ENCODE results near the gene NDUFC1. TPM values are rescaled to one million over a fixed set of nuclear protein-coding genes. Genes with fewer than 3 reads are reported as not detected.
A peak's percentile ranks its signal among the peaks of the same experiment; 100 is the strongest.
"Not testable (repeated sequence)": the region's sequence is repeated elsewhere in the genome, so short reads cannot be mapped to it uniquely, and the experiment has no call there.

NDUFC1 gene
- total RNA-seq, 1 experiment from 2014 or later = 68.5 TPM

GRCh38 chr4:139313414-139313813 is 11.1 kb upstream of the NDUFC1 start:
- not testable (repeated sequence) for H3K4me3 ChIP-seq; H3K9me3 ChIP-seq (replicated peaks); H3K27ac ChIP-seq; DNase-seq (ENCODE audit: low read depth in 1 of 2, low spot score in 2 of 2); H3K4me1 ChIP-seq (replicated peaks); H3K27me3 ChIP-seq (replicated peaks)
- H3K36me3 ChIP-seq = peaks cover 18% of the 10 kb centered on the region

GRCh38 chr4:139312552-139313332 is 10.5 kb upstream of the NDUFC1 start:
- peaks cover 23% of the 10 kb centered on the region for H3K36me3 ChIP-seq
- H3K4me3 ChIP-seq = no peak overlapping the region
- H3K27me3 ChIP-seq (replicated peaks) = no peaks in the 10 kb centered on the region
- no peak for DNase-seq (ENCODE audit: low read depth in 1 of 2, low spot score in 2 of 2)
- no peaks in the 10 kb centered on the region; the same call in 1 of the 2 replicates for H3K9me3 ChIP-seq (replicated peaks)
- no peaks in the 10 kb centered on the region for H3K4me1 ChIP-seq (replicated peaks)
- H3K27ac ChIP-seq = no peak overlapping the region

DNA sequence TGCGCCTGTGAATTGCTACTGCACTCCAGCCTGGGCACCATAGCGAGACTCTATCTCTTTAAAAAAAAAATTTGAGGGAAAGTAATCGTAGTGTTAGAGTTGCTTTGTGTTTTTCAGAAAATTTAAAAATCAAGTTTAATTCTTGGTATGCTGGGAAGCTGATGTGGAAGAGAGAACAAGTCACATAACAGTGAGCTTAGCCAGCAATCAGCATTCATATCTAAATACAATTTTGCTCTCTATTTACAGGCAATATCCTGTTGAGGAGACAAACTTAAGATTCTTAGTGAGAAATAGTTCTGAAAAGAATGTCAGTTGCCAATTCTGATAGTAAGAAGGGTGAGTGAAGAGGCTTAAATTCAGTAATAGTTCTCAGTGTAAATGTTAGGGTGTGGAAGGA is 9.6 kb upstream of the NDUFC1 start:
- no peaks in the 10 kb centered on the region; the same call in 1 of the 2 replicates for H3K9me3 ChIP-seq (replicated peaks)
- H3K27ac ChIP-seq = no peak overlapping the region
- no peak for DNase-seq (ENCODE audit: low read depth in 1 of 2, low spot score in 2 of 2)

DNA sequence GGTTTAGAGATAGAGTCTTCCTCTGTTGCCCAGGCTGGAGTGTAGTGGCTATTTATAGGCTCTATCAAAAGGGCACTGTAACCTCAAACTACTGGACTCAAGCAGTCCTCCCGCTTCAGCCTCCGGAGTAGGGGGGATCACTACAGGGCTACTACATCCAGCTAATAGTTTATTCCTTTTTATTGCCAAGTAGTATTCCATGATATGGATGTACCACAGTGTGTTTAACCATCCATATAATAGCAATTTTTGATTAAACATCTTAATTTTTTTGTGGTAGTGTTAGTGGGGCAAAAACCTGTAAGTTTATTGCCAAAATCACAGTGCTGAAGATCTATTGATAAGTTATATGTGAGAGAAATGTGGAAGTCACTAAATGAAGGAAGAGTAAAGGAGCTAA is 2.6 kb upstream of the NDUFC1 start:
- H3K9me3 ChIP-seq (replicated peaks) = no peaks in the 10 kb centered on the region
- H3K27ac ChIP-seq = no peak overlapping the region
- no peak for DNase-seq (ENCODE audit: low read depth in 1 of 2, low spot score in 2 of 2)
- H3K4me1 ChIP-seq (replicated peaks) = peaks cover 5% of the 10 kb centered on the region
- peaks cover 43% of the 10 kb centered on the region for H3K36me3 ChIP-seq
- no peak overlapping the region for H3K4me3 ChIP-seq
- no peaks in the 10 kb centered on the region for H3K27me3 ChIP-seq (replicated peaks)

More for the DNA sequence above, 9.6 kb upstream of the NDUFC1 start:
- H3K4me3 ChIP-seq = no peak overlapping the region
- H3K4me1 ChIP-seq (replicated peaks) = no peaks in the 10 kb centered on the region
- H3K36me3 ChIP-seq = peaks cover 28% of the 10 kb centered on the region
- no peaks in the 10 kb centered on the region for H3K27me3 ChIP-seq (replicated peaks)

GRCh38 chr4:139301113-139301820 is 1.0 kb downstream of the NDUFC1 start, which contains the start of gene NAA15:
Gene NAA15 (plus strand): TSS chr4:139301505. CDS start chr4:139301778, 273 bp downstream.
- peak within 1 kb of the TSS; percentile 69 for H3K27ac ChIP-seq
- no peaks in the 10 kb centered on the region for H3K27me3 ChIP-seq (replicated peaks)
- peak; percentile 97 to 98 for DNase-seq (ENCODE audit: low read depth in 1 of 2, low spot score in 2 of 2)
- H3K9me3 ChIP-seq (replicated peaks) = no peaks in the 10 kb centered on the region
- H3K4me1 ChIP-seq (replicated peaks) = peaks cover 16% of the 10 kb centered on the region
- peak within 1 kb of the TSS; percentile 69 for H3K4me3 ChIP-seq
- H3K36me3 ChIP-seq = peaks cover 25% of the 10 kb centered on the region

DNA sequence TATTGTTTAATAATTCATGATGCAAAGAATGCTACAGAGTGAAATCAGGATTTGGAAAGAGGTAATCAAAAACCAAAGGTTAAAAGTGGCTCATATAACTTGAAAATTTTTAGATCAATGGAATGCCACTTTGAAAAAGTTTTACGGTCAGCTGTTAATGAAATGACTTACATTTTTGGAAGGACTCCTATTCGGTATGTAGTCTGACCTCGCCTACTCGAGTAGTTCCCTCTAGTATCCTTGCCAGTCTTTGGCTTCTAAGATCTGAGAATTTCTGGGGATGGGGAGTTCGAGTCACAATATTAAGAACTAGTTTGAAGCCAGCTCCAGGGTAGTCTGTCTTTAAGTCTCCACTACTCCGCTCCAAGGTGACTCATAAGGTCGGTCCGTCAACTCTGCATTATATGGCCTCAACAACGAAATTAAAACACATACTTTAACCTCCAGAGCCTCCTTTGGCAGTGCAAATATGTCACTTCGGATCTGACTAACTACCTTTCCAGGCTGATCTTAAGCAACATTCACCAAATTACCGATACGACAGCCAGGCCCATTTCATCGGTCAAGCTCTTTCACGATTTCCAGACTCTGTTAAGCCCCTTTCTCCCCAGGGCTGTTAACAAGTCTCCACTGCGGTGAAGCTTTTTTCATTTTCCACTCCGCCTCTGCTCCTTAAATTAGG is 1.7 kb downstream of the NDUFC1 start:
- no peaks in the 10 kb centered on the region for H3K27me3 ChIP-seq (replicated peaks)
- peaks cover 20% of the 10 kb centered on the region for H3K4me1 ChIP-seq (replicated peaks)
- H3K27ac ChIP-seq = peak overlapping the region; percentile 69
- no peaks in the 10 kb centered on the region for H3K9me3 ChIP-seq (replicated peaks)
- peak overlapping the region; percentile 69 for H3K4me3 ChIP-seq
- peaks cover 21% of the 10 kb centered on the region for H3K36me3 ChIP-seq
- DNase-seq (ENCODE audit: low read depth in 1 of 2, low spot score in 2 of 2) = no peak

DNA sequence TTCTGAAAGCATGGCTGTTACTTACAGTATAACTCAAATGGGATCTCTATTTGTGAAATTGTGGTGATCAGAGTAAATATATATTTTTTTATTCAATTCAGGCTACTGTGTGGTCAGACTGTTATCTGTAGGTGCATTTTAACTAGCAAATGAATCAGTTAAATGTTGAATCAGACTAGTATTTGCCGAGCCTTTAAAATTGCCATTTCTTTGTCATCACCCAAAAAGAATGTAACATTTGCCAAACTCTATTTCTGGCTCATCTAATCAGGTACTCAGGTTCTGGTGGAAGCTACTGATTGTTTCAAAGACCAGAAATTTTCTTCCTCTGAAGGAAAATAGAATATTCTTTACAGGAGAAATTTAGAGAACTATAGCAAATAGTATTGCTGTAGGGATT is 2.7 kb downstream of the NDUFC1 start:
- DNase-seq (ENCODE audit: low read depth in 1 of 2, low spot score in 2 of 2) = no peak
- H3K4me3 ChIP-seq = no peak overlapping the region
- H3K27ac ChIP-seq = peak overlapping the region; percentile 69; the same call in 1 of the 2 replicates

GRCh38 chr4:139297001-139297410 is 5.3 kb downstream of the NDUFC1 start:
- DNase-seq (ENCODE audit: low read depth in 1 of 2, low spot score in 2 of 2) = no peak

More for the DNA sequence above, 2.7 kb downstream of the NDUFC1 start:
- Histone ChIP-seq H3K4me1 (replicated peaks) (peaks cover 20% of the 10 kb centered on the region), H3K36me3 (peaks cover 12% of the 10 kb centered on the region), H3K9me3 (replicated peaks) (no peaks in the 10 kb centered on the region), H3K27me3 (replicated peaks) (no peaks in the 10 kb centered on the region)

GRCh38 chr4:139295942-139296299 is 6.4 kb downstream of the NDUFC1 start:
- no peak overlapping the region for H3K27ac ChIP-seq
- peaks cover 24% of the 10 kb centered on the region for H3K36me3 ChIP-seq
- peaks cover 20% of the 10 kb centered on the region for H3K4me1 ChIP-seq (replicated peaks)
- no peaks in the 10 kb centered on the region for H3K27me3 ChIP-seq (replicated peaks)
- H3K4me3 ChIP-seq = peak overlapping the region; percentile 62
- no peaks in the 10 kb centered on the region for H3K9me3 ChIP-seq (replicated peaks)
- no peak for DNase-seq (ENCODE audit: low read depth in 1 of 2, low spot score in 2 of 2)

More at GRCh38 chr4:139297001-139297410, 5.3 kb downstream of the NDUFC1 start:
- Histone ChIP-seq H3K9me3 (replicated peaks) (no peaks in the 10 kb centered on the region), H3K36me3 (peaks cover 23% of the 10 kb centered on the region), H3K4me1 (replicated peaks) (peaks cover 20% of the 10 kb centered on the region), H3K27ac (no peak overlapping the region), H3K4me3 (no peak overlapping the region), H3K27me3 (replicated peaks) (no peaks in the 10 kb centered on the region)

- Histone ChIP-seq H3K27me3 (replicated peaks) (no peaks in the 10 kb centered on the region), H3K9me3 (replicated peaks) (no peaks in the 10 kb centered on the region), H3K36me3 (peaks cover 27% of the 10 kb centered on the region), H3K4me3 (peak overlapping the region; percentile 62), H3K27ac (peak overlapping the region; percentile 64), H3K4me1 (replicated peaks) (peaks cover 20% of the 10 kb centered on the region)
- DNase-seq (ENCODE audit: low read depth in 1 of 2, low spot score in 2 of 2) = peak; percentile 92 to 97
Measured at GRCh38 chr4:139295206-139295941, 6.9 kb downstream of the NDUFC1 start.

DNA sequence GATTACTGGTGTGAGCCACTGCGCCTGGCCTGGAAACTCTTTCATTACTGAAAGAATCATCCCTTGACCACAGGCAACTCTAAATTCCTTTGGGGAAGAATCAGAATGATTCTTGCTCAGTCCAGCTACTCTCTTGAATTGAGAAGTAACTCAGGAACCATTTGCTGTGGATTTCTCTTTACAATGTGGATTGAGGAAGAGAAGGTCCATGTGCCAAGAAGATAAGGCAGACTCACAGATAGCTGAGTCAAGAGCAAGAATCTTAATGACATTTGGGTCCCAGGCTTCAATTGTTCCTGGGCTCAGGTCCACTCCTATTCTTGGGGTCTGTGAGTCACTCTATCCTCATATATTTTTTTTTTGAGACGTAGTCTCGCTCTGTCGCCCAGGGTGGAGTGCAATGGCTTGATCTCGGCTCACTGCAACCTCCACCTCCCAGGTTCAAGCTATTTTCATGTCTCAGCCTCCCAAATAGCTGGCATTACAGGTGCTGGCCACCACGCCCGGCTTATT is 16.0 kb downstream of the NDUFC1 start:
- Histone ChIP-seq H3K4me3 (no peak overlapping the region), H3K4me1 (replicated peaks) (no peaks in the 10 kb centered on the region), H3K9me3 (replicated peaks) (0 out of 2 replicates have a peak, but pooled peaks cover 2% of the 10 kb centered on the region), H3K27ac (no peak overlapping the region), H3K36me3 (peaks cover 18% of the 10 kb centered on the region), H3K27me3 (replicated peaks) (no peaks in the 10 kb centered on the region)
- no peak for DNase-seq (ENCODE audit: low read depth in 1 of 2, low spot score in 2 of 2)

- Histone ChIP-seq H3K36me3 (no peaks in the 10 kb centered on the region), H3K4me3 (no peak overlapping the region), H3K4me1 (replicated peaks) (no peaks in the 10 kb centered on the region), H3K9me3 (replicated peaks) (0 out of 2 replicates have a peak, but pooled peaks cover 2% of the 10 kb centered on the region), H3K27me3 (replicated peaks) (no peaks in the 10 kb centered on the region), H3K27ac (no peak overlapping the region)
- DNase-seq (ENCODE audit: low read depth in 1 of 2, low spot score in 2 of 2) = no peak
Measured at GRCh38 chr4:139282721-139283075, 19.6 kb downstream of the NDUFC1 start.

All from SJSA1 (cell line).